Mucosa of rectum (tissue), 2 donors: ENCODE results near the gene SPON1.
"Not testable (repeated sequence)": the region's sequence is repeated elsewhere in the genome, so short reads cannot be mapped to it uniquely, and the experiment has no call there.

ENCODE experiments used
- H3K27ac ChIP-seq, 2 donors: one replicate each; pipeline ENCODE4 v1.7.0; 2013; ENCODE audit warnings: inconsistent platforms in 2 of 2, low read depth in 2 of 2, low read length in 2 of 2
- H3K27me3 ChIP-seq, 2 donors: one replicate each; pipeline ENCODE4 v1.7.0; 2013; ENCODE audit warnings: low read length in 2 of 2; ENCODE audit not compliant: control insufficient read depth in 2 of 2, insufficient read depth in 2 of 2
- H3K36me3 ChIP-seq, 2 donors: one replicate each; pipeline ENCODE4 v1.7.0; 2013; ENCODE audit warnings: low read length in 2 of 2; ENCODE audit not compliant: control insufficient read depth in 2 of 2, insufficient read depth in 2 of 2
- H3K4me1 ChIP-seq, 2 donors: one replicate each; pipeline ENCODE4 v1.7.0; 2013; ENCODE audit warnings: low read length in 2 of 2, mild to moderate bottlenecking in 1 of 2; ENCODE audit not compliant: control insufficient read depth in 2 of 2, insufficient read depth in 2 of 2
- H3K4me3 ChIP-seq, 2 donors: one replicate each; pipeline ENCODE4 v1.7.0; 2013; ENCODE audit warnings: low read length in 2 of 2
- H3K9ac ChIP-seq, 2 donors: one replicate each; pipeline ENCODE4 v1.7.0; 2013; ENCODE audit warnings: low read length in 2 of 2, low read depth in 1 of 2, mild to moderate bottlenecking in 1 of 2
- H3K9me3 ChIP-seq, 2 donors: one replicate each; pipeline ENCODE4 v1.7.0; 2013; ENCODE audit warnings: low read length in 2 of 2; ENCODE audit not compliant: control insufficient read depth in 2 of 2
- donor health status: healthy.
- donor health status: Normal muscosa, but diverticular disease.

SPON1 gene

DNA sequence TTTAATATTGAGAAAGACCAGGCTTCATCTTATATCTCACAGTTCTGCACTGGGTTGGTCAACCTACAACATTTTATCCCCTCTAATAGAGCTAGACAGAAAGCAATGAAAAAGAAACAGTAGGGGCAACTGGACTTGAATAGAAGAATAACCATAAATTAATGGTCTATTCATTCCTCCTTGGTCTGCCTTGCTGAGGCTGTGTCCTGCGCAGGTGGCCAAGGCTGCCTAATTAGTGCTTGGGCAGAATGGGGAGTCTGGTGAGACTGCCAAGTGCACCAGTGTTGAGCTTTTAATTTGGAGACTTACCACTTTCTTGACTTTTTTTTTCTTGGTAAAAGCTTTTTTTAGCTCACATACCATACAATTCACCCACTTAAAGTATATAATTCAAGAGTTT is 35.0 kb upstream of the SPON1 start:
- Histone ChIP-seq H3K4me1 (peaks cover 0 to 13% of the 10 kb centered on the region in 2 donors), H3K27ac (no peak overlapping the region), H3K9me3 (no peaks in the 10 kb centered on the region), H3K36me3 (no peaks in the 10 kb centered on the region), H3K4me3 (no peak overlapping the region), H3K27me3 (no peaks in the 10 kb centered on the region), H3K9ac (no peak overlapping the region)

GRCh38 chr11:13928566-13929251 is 33.8 kb upstream of the SPON1 start:
- Histone ChIP-seq H3K4me1 (peaks cover 0 to 3% of the 10 kb centered on the region in 2 donors), H3K27me3 (no peaks in the 10 kb centered on the region), H3K9ac (no peak overlapping the region), H3K9me3 (no peaks in the 10 kb centered on the region), H3K36me3 (no peaks in the 10 kb centered on the region), H3K27ac (no peak overlapping the region), H3K4me3 (no peak overlapping the region)

- Histone ChIP-seq H3K9ac (no peak overlapping the region), H3K27ac (no peak overlapping the region)
Observed at GRCh38 chr11:13929395-13929891, 33.1 kb upstream of the SPON1 start.

GRCh38 chr11:13931356-13931755 is 31.2 kb upstream of the SPON1 start:
- H3K27ac ChIP-seq = no peak overlapping the region
- no peaks in the 10 kb centered on the region for H3K36me3 ChIP-seq
- no peaks in the 10 kb centered on the region for H3K9me3 ChIP-seq
- H3K9ac ChIP-seq = no peak overlapping the region
- H3K27me3 ChIP-seq = no peaks in the 10 kb centered on the region
- no peaks in the 10 kb centered on the region for H3K4me1 ChIP-seq
- no peak overlapping the region for H3K4me3 ChIP-seq

More at GRCh38 chr11:13929395-13929891, 33.1 kb upstream of the SPON1 start:
- Histone ChIP-seq H3K9me3 (no peaks in the 10 kb centered on the region), H3K36me3 (no peaks in the 10 kb centered on the region), H3K4me3 (no peak overlapping the region), H3K4me1 (no peaks in the 10 kb centered on the region), H3K27me3 (no peaks in the 10 kb centered on the region)

GRCh38 chr11:13937154-13937553 is 25.4 kb upstream of the SPON1 start:
- not testable (repeated sequence) for H3K27me3 ChIP-seq, H3K9ac ChIP-seq

DNA sequence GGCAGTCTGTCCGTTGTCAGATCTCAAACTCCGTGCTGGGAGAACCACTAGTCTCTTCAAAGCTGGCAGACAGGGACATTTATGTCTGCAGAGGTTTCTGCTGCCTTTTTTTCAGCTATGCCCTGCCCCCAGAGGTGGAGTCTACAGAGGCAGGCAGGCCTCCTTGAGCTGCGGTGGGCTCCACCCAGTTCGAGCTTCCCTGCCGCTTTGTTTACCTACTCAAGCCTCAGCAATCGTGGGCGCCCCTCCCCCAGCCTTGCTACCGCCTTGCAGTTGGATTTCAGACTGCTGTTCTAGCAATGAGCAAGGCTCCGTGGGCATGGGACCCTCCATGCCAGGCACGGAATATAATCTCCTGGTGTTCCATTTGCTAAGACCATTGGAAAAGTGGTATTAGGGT is 23.7 kb upstream of the SPON1 start:
- H3K4me1 ChIP-seq, H3K4me3 ChIP-seq: not testable (repeated sequence)

More at GRCh38 chr11:13937154-13937553, 25.4 kb upstream of the SPON1 start:
- H3K36me3 ChIP-seq, H3K4me3 ChIP-seq, H3K9me3 ChIP-seq, H3K27ac ChIP-seq, H3K4me1 ChIP-seq: not testable (repeated sequence)

GRCh38 chr11:13939961-13940906 is 22.3 kb upstream of the SPON1 start:
- Histone ChIP-seq H3K9me3 (no peaks in the 10 kb centered on the region), H3K4me3 (no peak overlapping the region), H3K27me3 (no peaks in the 10 kb centered on the region), H3K9ac (no peak overlapping the region), H3K36me3 (no peaks in the 10 kb centered on the region), H3K4me1 (peaks cover 0 to 3% of the 10 kb centered on the region in 2 donors), H3K27ac (no peak overlapping the region)

More for the DNA sequence above, 23.7 kb upstream of the SPON1 start:
- H3K9me3 ChIP-seq, H3K27ac ChIP-seq, H3K27me3 ChIP-seq, H3K36me3 ChIP-seq, H3K9ac ChIP-seq: not testable (repeated sequence)

GRCh38 chr11:13940907-13941256 is 21.6 kb upstream of the SPON1 start:
- Histone ChIP-seq H3K9ac (no peak overlapping the region), H3K4me3 (no peak overlapping the region), H3K27me3 (no peaks in the 10 kb centered on the region), H3K9me3 (no peaks in the 10 kb centered on the region), H3K4me1 (peaks cover 0 to 5% of the 10 kb centered on the region in 2 donors), H3K27ac (no peak overlapping the region), H3K36me3 (no peaks in the 10 kb centered on the region)

DNA sequence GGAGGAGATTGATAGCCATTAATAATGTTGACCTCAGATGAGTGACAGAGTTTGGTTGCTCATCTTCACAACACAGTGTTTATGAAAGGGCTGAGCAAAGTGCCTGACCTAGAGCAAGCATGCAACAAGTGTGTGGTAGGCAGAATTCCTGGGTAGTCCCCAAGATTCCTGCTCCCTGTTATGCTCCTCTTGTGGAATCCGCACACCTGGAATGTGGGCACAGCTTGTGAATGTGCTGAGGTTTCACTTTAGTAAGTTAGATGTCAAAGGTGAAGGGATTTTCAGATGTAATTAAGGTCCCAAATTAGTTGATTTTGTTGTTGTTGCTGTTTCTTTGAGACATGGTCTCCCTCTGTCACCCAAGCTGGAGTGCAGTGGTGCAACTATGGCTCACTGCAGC is 20.7 kb upstream of the SPON1 start:
- Histone ChIP-seq H3K9me3 (no peaks in the 10 kb centered on the region), H3K4me1 (peaks cover 0 to 5% of the 10 kb centered on the region in 2 donors), H3K4me3 (no peak overlapping the region), H3K9ac (no peak overlapping the region), H3K36me3 (no peaks in the 10 kb centered on the region), H3K27ac (no peak overlapping the region), H3K27me3 (no peaks in the 10 kb centered on the region)

DNA sequence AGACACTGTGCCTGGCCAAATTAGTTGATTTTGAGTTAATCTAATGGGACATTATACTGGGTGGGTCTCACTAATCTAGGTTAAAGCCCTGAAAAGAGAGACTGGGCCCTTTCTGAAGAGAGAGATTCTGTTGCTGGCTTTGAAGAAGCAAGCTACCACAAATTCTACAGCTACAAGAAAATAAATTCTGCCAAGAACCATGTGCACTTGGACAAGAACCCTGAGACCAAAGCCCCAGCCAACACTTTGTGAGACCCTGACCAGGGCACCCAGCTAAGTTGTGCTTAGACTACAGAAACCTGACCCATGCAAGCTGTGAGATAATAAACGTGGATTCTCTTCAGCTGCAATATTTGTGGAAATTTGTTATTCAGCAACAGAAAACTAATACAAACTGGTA is 20.1 kb upstream of the SPON1 start:
- no peaks in the 10 kb centered on the region for H3K27me3 ChIP-seq
- no peaks in the 10 kb centered on the region for H3K36me3 ChIP-seq
- H3K4me3 ChIP-seq = no peak overlapping the region
- no peak overlapping the region for H3K27ac ChIP-seq
- H3K9ac ChIP-seq = no peak overlapping the region
- no peaks in the 10 kb centered on the region for H3K9me3 ChIP-seq
- H3K4me1 ChIP-seq = peaks cover 0 to 5% of the 10 kb centered on the region in 2 donors
